Glutamatergic neuron (in vitro differentiated cells): Measurements from ENCODE around the gene AIF1L. TPM values are rescaled to one million over a fixed set of nuclear protein-coding genes. Genes with fewer than 3 reads are reported as not detected.

Source experiments
- DNase-seq: peaks from one replicate; pipeline ENCODE4 v3.0.0; 2022
- H3K27ac Mint-ChIP-seq: one replicate; pipeline ENCODE4 v1.8.0; 2020; ENCODE audit warnings: mild to moderate bottlenecking, mixed read lengths, inconsistent platforms; ENCODE audit not compliant: unreplicated experiment
- H3K27me3 Mint-ChIP-seq: one replicate; pipeline ENCODE4 v1.8.0; 2020; ENCODE audit warnings: mild to moderate bottlenecking, moderate library complexity, mixed read lengths, inconsistent platforms; ENCODE audit not compliant: unreplicated experiment
- H3K36me3 Mint-ChIP-seq: one replicate; pipeline ENCODE4 v1.8.0; 2020; ENCODE audit warnings: mild to moderate bottlenecking, mixed read lengths, inconsistent platforms; ENCODE audit not compliant: unreplicated experiment
- H3K4me1 Mint-ChIP-seq: one replicate; pipeline ENCODE4 v1.8.0; 2020; ENCODE audit warnings: mild to moderate bottlenecking, low read depth, mixed read lengths, inconsistent platforms; ENCODE audit not compliant: unreplicated experiment
- H3K4me3 Mint-ChIP-seq: one replicate; pipeline ENCODE4 v1.8.0; 2020; ENCODE audit warnings: mild to moderate bottlenecking, mixed read lengths, inconsistent platforms; ENCODE audit not compliant: unreplicated experiment
- H3K9me3 Mint-ChIP-seq: one replicate; pipeline ENCODE4 v1.8.0; 2020; ENCODE audit warnings: mild to moderate bottlenecking, moderate library complexity, mixed read lengths, inconsistent platforms; ENCODE audit not compliant: unreplicated experiment
- CTCF ChIP-seq: fragments of 200-600 bp; sonication (generic); IDR thresholded peaks from one replicate; pipeline ENCODE4 v1.5.0; 2021; ENCODE audit not compliant: partially characterized antibody, unreplicated experiment
- total RNA-seq: library from RNA; stranded (reverse); fragmentation: NEBNext Ultra II Directional; extraction: Animal tissue kit (Norgen Biotek cat#: 25700); gene quantifications from one replicate; pipeline ENCODE4 v1.2.1, GENCODE V29; 2021; ENCODE audit not compliant: unreplicated experiment

AIF1L gene
- total RNA-seq, 1 donor from 2014 or later: 16.7 TPM

GRCh38 chr9:131068076-131068816 lies 28.1 kb upstream of the AIF1L start:
- TF ChIP-seq CTCF: no peak
- no peak overlapping the region for H3K4me3 Mint-ChIP-seq
- peaks cover 5% of the 10 kb centered on the region for H3K36me3 Mint-ChIP-seq
- peaks cover 3% of the 10 kb centered on the region for H3K4me1 Mint-ChIP-seq
- peaks cover 2% of the 10 kb centered on the region for H3K27me3 Mint-ChIP-seq
- H3K9me3 Mint-ChIP-seq: peaks cover 7% of the 10 kb centered on the region
- no peak for DNase-seq
- no peak overlapping the region for H3K27ac Mint-ChIP-seq

- TF ChIP-seq CTCF: no peak
- no peak for DNase-seq
- H3K27me3 Mint-ChIP-seq: peaks cover 2% of the 10 kb centered on the region
- H3K4me3 Mint-ChIP-seq: no peak overlapping the region
- H3K36me3 Mint-ChIP-seq: peaks cover 5% of the 10 kb centered on the region
- H3K9me3 Mint-ChIP-seq: peaks cover 5% of the 10 kb centered on the region
- no peak overlapping the region for H3K27ac Mint-ChIP-seq
- peaks cover 3% of the 10 kb centered on the region for H3K4me1 Mint-ChIP-seq
These were observed 26.6 kb upstream of the AIF1L start for GRCh38 chr9:131069699-131070098.

- no peak for TF ChIP-seq CTCF
- Mint-ChIP-seq H3K36me3 (no peaks in the 10 kb centered on the region), H3K4me3 (no peak overlapping the region), H3K9me3 (peaks cover 1% of the 10 kb centered on the region), H3K27me3 (peaks cover 2% of the 10 kb centered on the region), H3K4me1 (peaks cover 3% of the 10 kb centered on the region), H3K27ac (no peak overlapping the region)
- DNase-seq: no peak
These were observed 24.0 kb upstream of the AIF1L start for GRCh38 chr9:131072107-131072870.

- no peak overlapping the region for H3K4me3 Mint-ChIP-seq
- DNase-seq: no peak
- no peak for TF ChIP-seq CTCF
- H3K36me3 Mint-ChIP-seq: no peaks in the 10 kb centered on the region
- no peaks in the 10 kb centered on the region for H3K4me1 Mint-ChIP-seq
- H3K9me3 Mint-ChIP-seq: peaks cover under 1% of the 10 kb centered on the region
- H3K27ac Mint-ChIP-seq: no peak overlapping the region
- peaks cover 2% of the 10 kb centered on the region for H3K27me3 Mint-ChIP-seq
These were observed 23.5 kb upstream of the AIF1L start for GRCh38 chr9:131072871-131073237.
